ENCODE results near the gene MAPT.

Gene MAPT

DNA sequence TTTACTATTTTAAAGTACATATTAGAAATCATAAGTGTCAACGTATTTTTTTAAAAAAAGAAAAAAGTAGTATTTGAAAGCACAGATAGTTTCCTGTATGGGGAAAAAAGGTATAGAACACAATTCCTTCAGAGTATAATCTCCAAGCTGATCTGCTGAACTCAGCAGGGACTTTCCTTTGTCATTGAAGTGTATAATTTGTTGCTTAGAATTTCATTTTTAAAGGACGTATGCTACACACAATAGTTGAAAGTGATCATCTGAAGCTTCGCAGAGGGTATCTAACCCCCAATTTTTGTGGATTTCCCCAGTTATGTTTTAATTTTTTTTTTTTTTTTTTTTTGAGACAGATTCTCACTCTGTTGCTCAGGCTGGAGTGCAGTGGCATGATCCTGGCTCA, 20.2 kb upstream of the MAPT start:
- no peaks in the 10 kb centered on the region for H3K9me2 ChIP-seq (replicated peaks; ENCODE audit: insufficient read depth, low read length)
- peak overlapping the region; percentile 64 for H3K9ac ChIP-seq (ENCODE audit: low read length)
- H3K27me3 ChIP-seq (replicated peaks; ENCODE audit: insufficient read depth, low read length) = no peaks in the 10 kb centered on the region
- H3K9me3 ChIP-seq (replicated peaks; ENCODE audit: insufficient read depth, low read length) = no peaks in the 10 kb centered on the region
- H3K27ac ChIP-seq (ENCODE audit: low read length) = peak overlapping the region; percentile 92
- peak overlapping the region; percentile 85 for H3K4me2 ChIP-seq (ENCODE audit: low read depth, low read length)
- peak overlapping the region; percentile 46 for H3K4me3 ChIP-seq (ENCODE audit: low read length)
- DNase-seq = peak; percentile 79
- H4K20me1 ChIP-seq (ENCODE audit: insufficient read depth, low read length) = no peaks in the 10 kb centered on the region
- H3F3A ChIP-seq (ENCODE audit: insufficient read depth, low read length) = peaks cover 20% of the 10 kb centered on the region
- H3K79me2 ChIP-seq (ENCODE audit: low read length) = no peaks in the 10 kb centered on the region
- peak overlapping the region; percentile 63; the same call in 1 of the 2 replicates for H2AFZ ChIP-seq (ENCODE audit: low read length)
- H3K4me1 ChIP-seq (ENCODE audit: low read length) = peaks cover 18% of the 10 kb centered on the region
- TF ChIP-seq EZH2 (optimal IDR thresholded peaks at IDR 0.05; ENCODE audit: low read depth, low read length) = no peak
- no peak for TF ChIP-seq EZH2phosphoT487 (IDR thresholded peaks at IDR 0.05; ENCODE audit: low read length)
- TF ChIP-seq, protein P1, sequence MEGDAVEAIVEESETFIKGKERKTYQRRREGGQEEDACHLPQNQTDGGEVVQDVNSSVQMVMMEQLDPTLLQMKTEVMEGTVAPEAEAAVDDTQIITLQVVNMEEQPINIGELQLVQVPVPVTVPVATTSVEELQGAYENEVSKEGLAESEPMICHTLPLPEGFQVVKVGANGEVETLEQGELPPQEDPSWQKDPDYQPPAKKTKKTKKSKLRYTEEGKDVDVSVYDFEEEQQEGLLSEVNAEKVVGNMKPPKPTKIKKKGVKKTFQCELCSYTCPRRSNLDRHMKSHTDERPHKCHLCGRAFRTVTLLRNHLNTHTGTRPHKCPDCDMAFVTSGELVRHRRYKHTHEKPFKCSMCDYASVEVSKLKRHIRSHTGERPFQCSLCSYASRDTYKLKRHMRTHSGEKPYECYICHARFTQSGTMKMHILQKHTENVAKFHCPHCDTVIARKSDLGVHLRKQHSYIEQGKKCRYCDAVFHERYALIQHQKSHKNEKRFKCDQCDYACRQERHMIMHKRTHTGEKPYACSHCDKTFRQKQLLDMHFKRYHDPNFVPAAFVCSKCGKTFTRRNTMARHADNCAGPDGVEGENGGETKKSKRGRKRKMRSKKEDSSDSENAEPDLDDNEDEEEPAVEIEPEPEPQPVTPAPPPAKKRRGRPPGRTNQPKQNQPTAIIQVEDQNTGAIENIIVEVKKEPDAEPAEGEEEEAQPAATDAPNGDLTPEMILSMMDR (IDR thresholded peaks at IDR 0.05; ENCODE audit: low read length) = no peak
- no peaks in the 10 kb centered on the region for H3K36me3 ChIP-seq (replicated peaks; ENCODE audit: insufficient read depth, low read length)

DNA sequence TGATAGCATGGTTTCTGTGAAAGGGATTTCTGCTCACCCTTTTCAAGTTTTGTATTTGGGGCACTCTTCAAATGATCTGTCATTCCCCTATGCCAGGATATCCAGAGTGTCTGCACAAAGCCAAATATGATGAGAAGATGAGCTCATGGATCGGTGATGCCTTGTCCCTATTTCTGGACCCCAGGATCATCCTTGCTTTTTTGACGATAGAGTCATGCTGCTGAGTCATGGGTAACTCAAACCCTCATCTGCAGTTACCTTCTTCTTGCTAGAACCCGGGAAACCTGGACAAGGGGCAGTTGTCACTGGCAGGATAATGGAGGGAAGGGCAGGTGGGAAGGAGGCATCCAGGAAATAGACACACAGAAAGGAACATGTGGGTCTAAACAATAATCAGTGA, 17.8 kb upstream of the MAPT start:
- H3K4me1 ChIP-seq (ENCODE audit: low read length) = peaks cover 18% of the 10 kb centered on the region
- H4K20me1 ChIP-seq (ENCODE audit: insufficient read depth, low read length) = no peaks in the 10 kb centered on the region
- no peaks in the 10 kb centered on the region for H3K9me3 ChIP-seq (replicated peaks; ENCODE audit: insufficient read depth, low read length)
- H3K4me2 ChIP-seq (ENCODE audit: low read depth, low read length) = no peak overlapping the region
- TF ChIP-seq EZH2phosphoT487 (IDR thresholded peaks at IDR 0.05; ENCODE audit: low read length) = no peak
- TF ChIP-seq, protein P1 (IDR thresholded peaks at IDR 0.05; ENCODE audit: low read length) = no peak
- no peak for TF ChIP-seq EZH2 (optimal IDR thresholded peaks at IDR 0.05; ENCODE audit: low read depth, low read length)
- H3K27ac ChIP-seq (ENCODE audit: low read length) = no peak overlapping the region
- H3K79me2 ChIP-seq (ENCODE audit: low read length) = no peaks in the 10 kb centered on the region
- no peaks in the 10 kb centered on the region for H3K36me3 ChIP-seq (replicated peaks; ENCODE audit: insufficient read depth, low read length)
- no peaks in the 10 kb centered on the region for H3K27me3 ChIP-seq (replicated peaks; ENCODE audit: insufficient read depth, low read length)
- no peaks in the 10 kb centered on the region for H3K9me2 ChIP-seq (replicated peaks; ENCODE audit: insufficient read depth, low read length)
- H2AFZ ChIP-seq (ENCODE audit: low read length) = no peak overlapping the region
- no peak overlapping the region for H3K4me3 ChIP-seq (ENCODE audit: low read length)
- H3F3A ChIP-seq (ENCODE audit: insufficient read depth, low read length) = peaks cover 20% of the 10 kb centered on the region
- no peak overlapping the region for H3K9ac ChIP-seq (ENCODE audit: low read length)
- DNase-seq = no peak

DNA sequence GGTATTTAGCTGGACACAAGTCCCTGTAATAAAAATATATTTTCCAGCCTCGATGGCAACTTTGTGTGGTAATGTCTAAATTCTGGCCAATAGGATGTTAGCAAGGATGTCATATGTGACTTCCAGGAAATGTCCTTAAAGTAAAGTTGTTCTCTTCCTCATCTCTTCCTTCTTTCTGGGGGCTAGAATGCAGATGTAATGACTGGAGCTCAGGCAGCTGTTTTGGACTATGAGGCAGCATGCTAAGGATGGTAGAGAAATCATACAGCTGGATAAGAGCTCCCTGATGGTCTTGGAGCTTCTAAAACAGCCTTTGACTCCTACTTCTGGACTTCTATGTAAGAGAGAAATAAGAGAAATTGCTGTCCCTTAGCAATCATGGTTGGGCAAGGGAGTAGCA, 16.9 kb upstream of the MAPT start:
- Histone ChIP-seq H3K36me3 (replicated peaks; ENCODE audit: insufficient read depth, low read length) (no peaks in the 10 kb centered on the region), H3F3A (ENCODE audit: insufficient read depth, low read length) (peaks cover 20% of the 10 kb centered on the region), H4K20me1 (ENCODE audit: insufficient read depth, low read length) (no peaks in the 10 kb centered on the region), H2AFZ (ENCODE audit: low read length) (no peak overlapping the region), H3K9ac (ENCODE audit: low read length) (no peak overlapping the region), H3K4me1 (ENCODE audit: low read length) (peaks cover 17% of the 10 kb centered on the region), H3K79me2 (ENCODE audit: low read length) (no peaks in the 10 kb centered on the region), H3K4me2 (ENCODE audit: low read depth, low read length) (no peak overlapping the region), H3K27ac (ENCODE audit: low read length) (no peak overlapping the region), H3K9me3 (replicated peaks; ENCODE audit: insufficient read depth, low read length) (no peaks in the 10 kb centered on the region), H3K4me3 (ENCODE audit: low read length) (no peak overlapping the region), H3K9me2 (replicated peaks; ENCODE audit: insufficient read depth, low read length) (no peaks in the 10 kb centered on the region), H3K27me3 (replicated peaks; ENCODE audit: insufficient read depth, low read length) (no peaks in the 10 kb centered on the region)
- TF ChIP-seq, protein P1 (IDR thresholded peaks at IDR 0.05; ENCODE audit: low read length) = no peak
- no peak for DNase-seq
